Chondrocyte (in vitro differentiated cells): ENCODE measurements around the gene NFKB1. TPM values are rescaled to one million over a fixed set of nuclear protein-coding genes. Genes with fewer than 3 reads are reported as not detected.

Source experiments
- DNase-seq: peaks from one replicate; pipeline ENCODE4 v3.0.0; 2021; ENCODE audit warnings: mixed read lengths, low spot score
- H3K27ac Mint-ChIP-seq: one replicate; pipeline ENCODE4 v1.8.0; 2021; ENCODE audit warnings: mild to moderate bottlenecking, moderate library complexity, mixed read lengths; ENCODE audit not compliant: unreplicated experiment
- H3K27me3 Mint-ChIP-seq: 2 replicates; pipeline ENCODE4 v1.8.0; 2021; ENCODE audit warnings: low read depth, mixed read lengths
- H3K36me3 Mint-ChIP-seq: 2 replicates; pipeline ENCODE4 v1.8.0; 2021; ENCODE audit warnings: low read depth, mixed read lengths
- H3K4me1 Mint-ChIP-seq: 2 replicates; pipeline ENCODE4 v1.8.0; 2021; ENCODE audit warnings: low read depth, mild to moderate bottlenecking, mixed read lengths
- H3K4me3 Mint-ChIP-seq: one replicate; pipeline ENCODE4 v1.8.0; 2021; ENCODE audit warnings: mild to moderate bottlenecking, moderate library complexity, mixed read lengths; ENCODE audit not compliant: unreplicated experiment
- H3K9me3 Mint-ChIP-seq: 2 replicates; pipeline ENCODE4 v1.8.0; 2021; ENCODE audit warnings: low read depth, mixed read lengths
- CTCF ChIP-seq: fragments of 200-600 bp; sonication (generic); IDR thresholded peaks from 2 replicates; pipeline ENCODE4 v1.5.0; 2021; ENCODE audit warnings: antibody characterized with exemption, mild to moderate bottlenecking, moderate library complexity
- total RNA-seq: library from RNA; stranded (reverse); gene quantifications from 3 replicates; pipeline ENCODE4 v1.2.1, GENCODE V29; 2021

NFKB1 gene
- total RNA-seq, 1 donor from 2014 or later, result 24.4 TPM

DNA sequence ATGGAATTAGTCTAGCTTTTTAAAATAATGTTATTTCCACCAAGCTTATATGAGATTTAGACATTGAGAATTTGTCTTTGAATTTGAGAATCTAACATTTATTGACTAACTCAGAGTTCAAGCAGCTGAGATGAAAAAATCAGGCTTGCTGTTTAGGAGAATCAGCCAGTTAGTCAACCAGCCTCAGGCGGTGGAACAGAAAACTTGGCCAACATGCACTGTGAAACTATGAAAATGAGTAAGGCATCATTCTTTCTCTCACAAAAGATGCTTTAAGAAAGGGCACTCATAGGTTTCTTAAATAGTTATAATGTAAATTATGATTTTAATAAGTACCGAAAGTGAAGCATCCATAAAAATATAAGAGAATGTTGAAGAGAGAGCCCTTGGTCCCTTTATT, 84.2 kb downstream of the NFKB1 start:
- Mint-ChIP-seq H3K36me3 (peaks cover 39% of the 10 kb centered on the region), H3K4me3 (no peak overlapping the region), H3K9me3 (peaks cover under 1% of the 10 kb centered on the region), H3K27ac (no peak overlapping the region), H3K27me3 (no peaks in the 10 kb centered on the region), H3K4me1 (peaks cover 10% of the 10 kb centered on the region)
- no peak for TF ChIP-seq CTCF
- no peak for DNase-seq

GRCh38 chr4:102586002-102586643, 85.0 kb downstream of the NFKB1 start:
- Mint-ChIP-seq H3K4me3 (no peak overlapping the region), H3K9me3 (peaks cover 8% of the 10 kb centered on the region), H3K27me3 (no peaks in the 10 kb centered on the region), H3K36me3 (peaks cover 42% of the 10 kb centered on the region), H3K4me1 (peaks cover 10% of the 10 kb centered on the region), H3K27ac (no peak overlapping the region)
- TF ChIP-seq CTCF, result no peak
- DNase-seq, result no peak

DNA sequence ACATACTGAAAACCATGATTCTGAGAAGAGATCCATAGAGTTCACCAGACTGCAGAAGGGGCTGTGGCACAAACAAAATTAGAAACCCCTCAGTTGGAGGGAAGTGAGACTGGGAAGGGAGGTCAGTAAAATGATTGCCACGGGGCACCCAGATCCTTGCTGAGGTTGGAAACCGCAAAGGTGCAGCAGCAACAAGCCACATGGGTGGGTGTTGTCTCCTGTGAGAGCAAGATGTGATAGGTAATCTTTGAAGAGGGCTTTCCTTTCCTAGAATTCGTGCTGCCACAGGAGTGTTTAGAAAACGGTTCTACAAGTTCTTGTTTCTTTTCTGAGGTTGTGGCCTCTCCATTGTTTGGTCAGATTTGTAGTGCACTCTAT, 85.5 kb downstream of the NFKB1 start:
- Mint-ChIP-seq H3K4me1 (peaks cover 10% of the 10 kb centered on the region), H3K9me3 (peaks cover 11% of the 10 kb centered on the region), H3K27ac (no peak overlapping the region), H3K27me3 (no peaks in the 10 kb centered on the region), H3K4me3 (no peak overlapping the region), H3K36me3 (peaks cover 46% of the 10 kb centered on the region)
- no peak for TF ChIP-seq CTCF
- DNase-seq, result no peak

GRCh38 chr4:102589743-102590142, 88.6 kb downstream of the NFKB1 start:
- Mint-ChIP-seq H3K4me1 (no peaks in the 10 kb centered on the region), H3K4me3 (no peak overlapping the region), H3K9me3 (peaks cover 15% of the 10 kb centered on the region), H3K36me3 (peaks cover 43% of the 10 kb centered on the region), H3K27ac (no peak overlapping the region), H3K27me3 (no peaks in the 10 kb centered on the region)
- no peak for DNase-seq
- no peak for TF ChIP-seq CTCF

DNA sequence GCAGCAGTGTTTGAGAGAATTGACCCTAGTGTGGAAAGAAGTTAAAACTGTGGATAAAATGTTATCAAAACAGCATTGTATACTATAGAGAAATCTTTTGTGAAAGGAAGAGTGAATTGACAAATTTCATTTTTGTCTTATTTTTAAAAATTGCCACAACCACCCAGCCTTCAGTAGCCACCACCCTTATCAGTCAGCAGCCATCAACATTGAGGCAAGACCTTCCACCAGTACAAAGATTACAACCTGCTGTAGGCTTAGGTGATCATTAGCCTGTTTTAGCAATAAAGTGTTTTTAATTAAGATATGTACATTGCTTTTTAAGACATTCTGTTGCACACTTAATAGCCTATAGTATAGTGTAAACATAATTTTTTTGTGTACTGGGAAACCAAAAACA, 91.1 kb downstream of the NFKB1 start:
- no peaks in the 10 kb centered on the region for H3K27me3 Mint-ChIP-seq
- H3K36me3 Mint-ChIP-seq, result peaks cover 47% of the 10 kb centered on the region
- peaks cover under 1% of the 10 kb centered on the region for H3K4me1 Mint-ChIP-seq
- peaks cover 15% of the 10 kb centered on the region for H3K9me3 Mint-ChIP-seq
- no peak overlapping the region for H3K27ac Mint-ChIP-seq
- no peak for TF ChIP-seq CTCF
- DNase-seq, result no peak
- no peak overlapping the region for H3K4me3 Mint-ChIP-seq
